ENCODE measurements around the gene LENG8. TPM values are rescaled to one million over a fixed set of nuclear protein-coding genes. Genes with fewer than 3 reads are reported as not detected.

The LENG8 gene
- total RNA-seq, 1 experiment from 2014 or later = 267 TPM

DNA sequence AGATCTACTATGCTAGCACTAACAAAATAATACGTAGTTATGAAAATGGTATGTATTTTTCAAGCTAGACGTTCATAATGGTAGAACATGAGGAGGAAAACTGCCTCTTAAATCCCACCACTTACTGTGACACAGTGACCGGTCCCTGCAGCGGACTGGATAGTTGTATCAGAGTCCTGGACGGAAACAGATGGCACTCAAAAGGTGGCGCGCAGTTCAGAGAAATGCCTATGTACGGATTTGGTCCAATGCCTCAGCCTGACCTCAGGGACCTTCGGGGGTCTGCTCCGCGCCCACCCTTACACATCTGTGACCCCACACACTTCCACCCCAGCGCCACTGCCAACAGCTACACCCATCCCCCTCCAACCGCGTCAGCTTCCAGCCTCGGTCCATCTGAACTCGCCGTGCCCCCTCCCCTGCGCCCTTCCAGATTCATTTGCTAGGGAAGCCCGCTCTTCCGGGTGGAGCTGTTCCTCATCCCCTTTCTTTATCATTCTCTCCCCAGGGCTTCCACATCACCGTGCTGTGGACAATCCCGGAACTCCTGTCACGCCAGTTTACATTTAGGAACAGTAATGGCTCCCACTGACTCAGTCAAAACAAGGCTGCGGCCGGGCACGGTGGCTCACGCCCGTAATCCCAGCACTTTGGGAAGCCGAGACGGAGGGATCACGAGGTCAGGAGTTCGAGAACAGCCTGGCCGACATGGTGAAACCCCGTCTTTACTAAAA, 792 bp upstream of the LENG8 start:
- intact Hi-C loops (cut with micrococcal nuclease; ENCODE audit: unreplicated experiment) = loop anchor here (2.0 kb wide), 2 partner anchors 15 to 17 kb away; partner anchors contain the start of gene LENG9
- DNase-seq = peak; percentile 69
- BruUV-seq (replicated peaks) = no TSS peak
- TF ChIP-seq, protein P1, sequence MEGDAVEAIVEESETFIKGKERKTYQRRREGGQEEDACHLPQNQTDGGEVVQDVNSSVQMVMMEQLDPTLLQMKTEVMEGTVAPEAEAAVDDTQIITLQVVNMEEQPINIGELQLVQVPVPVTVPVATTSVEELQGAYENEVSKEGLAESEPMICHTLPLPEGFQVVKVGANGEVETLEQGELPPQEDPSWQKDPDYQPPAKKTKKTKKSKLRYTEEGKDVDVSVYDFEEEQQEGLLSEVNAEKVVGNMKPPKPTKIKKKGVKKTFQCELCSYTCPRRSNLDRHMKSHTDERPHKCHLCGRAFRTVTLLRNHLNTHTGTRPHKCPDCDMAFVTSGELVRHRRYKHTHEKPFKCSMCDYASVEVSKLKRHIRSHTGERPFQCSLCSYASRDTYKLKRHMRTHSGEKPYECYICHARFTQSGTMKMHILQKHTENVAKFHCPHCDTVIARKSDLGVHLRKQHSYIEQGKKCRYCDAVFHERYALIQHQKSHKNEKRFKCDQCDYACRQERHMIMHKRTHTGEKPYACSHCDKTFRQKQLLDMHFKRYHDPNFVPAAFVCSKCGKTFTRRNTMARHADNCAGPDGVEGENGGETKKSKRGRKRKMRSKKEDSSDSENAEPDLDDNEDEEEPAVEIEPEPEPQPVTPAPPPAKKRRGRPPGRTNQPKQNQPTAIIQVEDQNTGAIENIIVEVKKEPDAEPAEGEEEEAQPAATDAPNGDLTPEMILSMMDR (IDR thresholded peaks at IDR 0.05; ENCODE audit: unreplicated experiment) = no peak
- Mint-ChIP-seq H3K4me3 (ENCODE audit: low read depth, unreplicated experiment) (peak overlapping the region; percentile 81), H3K27me3 (ENCODE audit: unreplicated experiment) (no peaks in the 10 kb centered on the region), H3K27ac (ENCODE audit: unreplicated experiment) (peak overlapping the region; percentile 92), H3K9me3 (ENCODE audit: low read depth, unreplicated experiment) (peaks cover under 1% of the 10 kb centered on the region), H3K4me1 (ENCODE audit: low read depth, unreplicated experiment) (peaks cover 24% of the 10 kb centered on the region), H3K36me3 (ENCODE audit: insufficient read depth, unreplicated experiment) (peaks cover 87% of the 10 kb centered on the region)
- CTCF ChIA-PET = interaction anchor here (0.6 to 1.8 kb wide), 6 partner anchors 15 to 57 kb away, joined by 3 to 14 read pairs (median 6); partner anchors contain the start of gene LENG9

DNA sequence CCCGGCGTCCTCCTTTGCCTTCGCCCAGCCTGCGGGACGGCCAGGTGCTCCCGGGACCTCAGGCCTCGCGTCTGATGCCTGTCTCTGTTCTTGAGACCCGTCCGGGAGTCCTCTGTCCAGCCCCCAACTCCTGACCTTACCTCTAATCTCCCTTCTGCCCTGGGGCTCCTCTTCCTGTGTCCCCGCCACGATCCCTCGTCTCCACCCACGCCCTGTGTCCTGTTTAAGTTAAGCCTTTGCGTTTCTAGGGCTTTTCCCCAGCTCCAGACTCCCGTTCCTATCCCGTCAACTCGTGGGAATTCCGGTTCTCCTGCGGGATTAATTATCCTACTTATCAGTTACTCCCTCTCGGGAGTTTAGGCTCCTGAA, 686 bp downstream of the LENG8 start:
- H3K36me3 Mint-ChIP-seq (ENCODE audit: insufficient read depth, unreplicated experiment) = peaks cover 91% of the 10 kb centered on the region
- CTCF ChIA-PET = no interaction called here
- H3K27me3 Mint-ChIP-seq (ENCODE audit: unreplicated experiment) = no peaks in the 10 kb centered on the region
- H3K4me3 Mint-ChIP-seq (ENCODE audit: low read depth, unreplicated experiment) = peak overlapping the region; percentile 81
- TF ChIP-seq, protein P1 (IDR thresholded peaks at IDR 0.05; ENCODE audit: unreplicated experiment) = no peak
- DNase-seq = no peak
- H3K27ac Mint-ChIP-seq (ENCODE audit: unreplicated experiment) = peak overlapping the region; percentile 92
- intact Hi-C loops (cut with micrococcal nuclease; ENCODE audit: unreplicated experiment) = loop anchor here (2.0 kb wide), 2 partner anchors 13 to 19 kb away; partner anchors contain the start of gene LENG9
- no peaks in the 10 kb centered on the region for H3K9me3 Mint-ChIP-seq (ENCODE audit: low read depth, unreplicated experiment)
- peaks cover 21% of the 10 kb centered on the region for H3K4me1 Mint-ChIP-seq (ENCODE audit: low read depth, unreplicated experiment)
- BruUV-seq (replicated peaks) = no TSS peak

GRCh38 chr19:54451331-54451871, 2.4 kb downstream of the LENG8 start:
- no TSS peak for BruUV-seq (replicated peaks)
- Mint-ChIP-seq H3K27me3 (ENCODE audit: unreplicated experiment) (no peaks in the 10 kb centered on the region), H3K4me3 (ENCODE audit: low read depth, unreplicated experiment) (peak overlapping the region; percentile 81), H3K4me1 (ENCODE audit: low read depth, unreplicated experiment) (peaks cover 16% of the 10 kb centered on the region), H3K36me3 (ENCODE audit: insufficient read depth, unreplicated experiment) (peaks cover 93% of the 10 kb centered on the region), H3K27ac (ENCODE audit: unreplicated experiment) (peak overlapping the region; percentile 92), H3K9me3 (ENCODE audit: low read depth, unreplicated experiment) (no peaks in the 10 kb centered on the region)
- TF ChIP-seq, protein P1 (IDR thresholded peaks at IDR 0.05; ENCODE audit: unreplicated experiment) = no peak
- CTCF ChIA-PET = interaction anchor here (1.1 kb wide), 1 partner anchor 12 kb away, joined by 5 read pairs; the partner anchor contains the start of gene LENG9
- DNase-seq = no peak
- intact Hi-C loops (cut with micrococcal nuclease; ENCODE audit: unreplicated experiment) = no loop called here

GRCh38 chr19:54451997-54452396, 3.0 kb downstream of the LENG8 start:
- Mint-ChIP-seq H3K4me1 (ENCODE audit: low read depth, unreplicated experiment) (peaks cover 16% of the 10 kb centered on the region), H3K4me3 (ENCODE audit: low read depth, unreplicated experiment) (no peak overlapping the region), H3K9me3 (ENCODE audit: low read depth, unreplicated experiment) (no peaks in the 10 kb centered on the region), H3K36me3 (ENCODE audit: insufficient read depth, unreplicated experiment) (peaks cover 94% of the 10 kb centered on the region), H3K27ac (ENCODE audit: unreplicated experiment) (no peak overlapping the region), H3K27me3 (ENCODE audit: unreplicated experiment) (no peaks in the 10 kb centered on the region)
- TF ChIP-seq, protein P1 (IDR thresholded peaks at IDR 0.05; ENCODE audit: unreplicated experiment) = no peak
- CTCF ChIA-PET = no interaction called here
- DNase-seq = no peak
- no TSS peak for BruUV-seq (replicated peaks)
- intact Hi-C loops (cut with micrococcal nuclease; ENCODE audit: unreplicated experiment) = no loop called here

All from Calu3 (cell line).